Large intestine (tissue), 3 donors: ENCODE results near the gene UBQLN4. TPM values are rescaled to one million over a fixed set of nuclear protein-coding genes. Genes with fewer than 3 reads are reported as not detected.

ENCODE experiments used
- DNase-seq, 2 donors: peaks; one replicate each; pipeline versions ENCODE4 v3.0.0 to v3.0.0-alpha.2; 2013
- H3K27ac ChIP-seq: one replicate; pipeline ENCODE4 v1.5.1; 2013; ENCODE audit warnings: low read length
- H3K27me3 ChIP-seq: 2 replicates; pipeline ENCODE4 v1.6.1; 2013; ENCODE audit warnings: low read length; ENCODE audit not compliant: control insufficient read depth, insufficient read depth
- H3K36me3 ChIP-seq: 2 replicates; pipeline ENCODE4 v1.6.1; 2013; ENCODE audit warnings: low read length; ENCODE audit not compliant: control insufficient read depth, insufficient read depth
- H3K4me1 ChIP-seq: one replicate; pipeline ENCODE4 v1.6.1; 2013; ENCODE audit warnings: low read length; ENCODE audit not compliant: control insufficient read depth, insufficient read depth
- H3K4me3 ChIP-seq: one replicate; pipeline ENCODE4 v1.5.1; 2013; ENCODE audit warnings: low read length
- H3K9me3 ChIP-seq: one replicate; pipeline ENCODE4 v1.6.1; 2013; ENCODE audit warnings: mild to moderate bottlenecking, low read depth, low read length, moderate library complexity; ENCODE audit not compliant: control insufficient read depth
- WGBS: methylation state at CpG from one replicate; pipeline ENCODE4 v1.1.5; 2013; ENCODE audit warnings: low lambda C conversion rate; ENCODE audit not compliant: insufficient coverage; 5-methylcytosine and 5-hydroxymethylcytosine counted together
- polyA plus RNA-seq: library from polyadenylated mRNA; unstranded; fragments of 120-200 nt; gene quantifications from one replicate; pipeline ENCODE4 v1.2.1, GENCODE V29; 2013

The UBQLN4 gene
- polyA plus RNA-seq, 1 donor, result 43.9 TPM

- Histone ChIP-seq H3K9me3 (peaks cover 11% of the 10 kb centered on the region), H3K27ac (peak overlapping the region; percentile 43), H3K4me1 (peaks cover 15% of the 10 kb centered on the region), H3K27me3 (no peaks in the 10 kb centered on the region), H3K36me3 (peaks cover 8% of the 10 kb centered on the region), H3K4me3 (peak overlapping the region; percentile 94)
- no CpG with 5 or more reads among the region's 61 CpGs for WGBS
- DNase-seq, result peak in 1 of 2 donors; percentile 42
Observed at GRCh38 chr1:156081180-156081916, 27.8 kb upstream of the UBQLN4 start.

DNA sequence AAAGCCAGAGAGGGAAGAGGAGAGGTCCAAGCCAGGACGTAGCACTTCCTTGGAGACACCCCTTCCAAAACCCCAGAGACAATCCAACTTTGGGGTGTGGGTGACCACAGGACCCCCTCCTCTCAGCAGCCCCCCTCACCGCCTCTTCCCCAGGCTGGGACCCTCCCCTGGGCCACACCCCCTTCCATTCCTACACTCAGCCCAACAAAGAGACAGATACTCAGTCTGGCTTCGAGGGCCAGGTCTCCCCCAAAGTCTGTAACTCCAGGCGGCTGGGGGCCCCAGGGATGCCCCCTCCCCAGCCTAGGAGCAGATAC lies 27.2 kb upstream of the UBQLN4 start:
- no peak overlapping the region for H3K27ac ChIP-seq
- H3K4me1 ChIP-seq, result peaks cover 20% of the 10 kb centered on the region
- H3K9me3 ChIP-seq, result peaks cover 11% of the 10 kb centered on the region
- no peak for DNase-seq
- WGBS, result no CpG with 5 or more reads among the region's 4 CpGs
- H3K27me3 ChIP-seq, result no peaks in the 10 kb centered on the region
- H3K36me3 ChIP-seq, result peaks cover 11% of the 10 kb centered on the region
- H3K4me3 ChIP-seq, result peak overlapping the region; percentile 61

GRCh38 chr1:156080241-156080862 lies 26.8 kb upstream of the UBQLN4 start:
- no CpG with 5 or more reads among the region's 8 CpGs for WGBS
- DNase-seq, result no peak
- peak overlapping the region; percentile 3 for H3K27ac ChIP-seq

GRCh38 chr1:156079762-156080161 lies 26.2 kb upstream of the UBQLN4 start:
- no peaks in the 10 kb centered on the region for H3K27me3 ChIP-seq
- H3K36me3 ChIP-seq, result peaks cover 15% of the 10 kb centered on the region
- H3K9me3 ChIP-seq, result peaks cover 11% of the 10 kb centered on the region
- H3K4me3 ChIP-seq, result peak overlapping the region; percentile 61
- no peak overlapping the region for H3K27ac ChIP-seq
- DNase-seq, result no peak
- WGBS, result 85% methylated on average over 2 of the region's 5 CpGs
- peaks cover 26% of the 10 kb centered on the region for H3K4me1 ChIP-seq

More at GRCh38 chr1:156080241-156080862, 26.8 kb upstream of the UBQLN4 start:
- Histone ChIP-seq H3K27me3 (no peaks in the 10 kb centered on the region), H3K4me3 (peak overlapping the region; percentile 61), H3K9me3 (peaks cover 11% of the 10 kb centered on the region), H3K4me1 (peaks cover 23% of the 10 kb centered on the region), H3K36me3 (peaks cover 12% of the 10 kb centered on the region)

DNA sequence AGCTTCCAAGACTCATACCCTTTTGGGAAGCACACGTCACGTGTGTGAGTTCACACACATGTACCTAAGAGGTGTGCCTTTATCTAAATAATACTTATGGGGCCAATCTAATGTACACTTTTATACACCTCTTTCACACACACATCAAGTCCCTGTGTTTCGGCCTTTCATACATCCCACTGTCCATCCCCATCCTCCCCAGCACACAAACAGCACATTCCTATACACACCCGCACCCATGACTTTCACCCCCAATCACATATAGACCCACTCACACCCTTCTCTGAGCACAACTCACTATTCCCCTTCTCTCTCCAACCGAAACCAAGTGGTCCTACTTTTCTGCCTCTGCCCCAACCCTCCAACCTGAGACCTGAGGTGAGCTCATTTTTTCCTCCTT lies 25.1 kb upstream of the UBQLN4 start:
- Histone ChIP-seq H3K9me3 (peaks cover 11% of the 10 kb centered on the region), H3K36me3 (peaks cover 18% of the 10 kb centered on the region), H3K27me3 (no peaks in the 10 kb centered on the region), H3K4me1 (peaks cover 25% of the 10 kb centered on the region), H3K4me3 (no peak overlapping the region), H3K27ac (no peak overlapping the region)
- no peak for DNase-seq
- 80% methylated on average over 1 of the region's 5 CpGs for WGBS

GRCh38 chr1:156077430-156077760 lies 23.8 kb upstream of the UBQLN4 start:
- peak overlapping the region; percentile 42 for H3K4me3 ChIP-seq
- H3K36me3 ChIP-seq, result peaks cover 27% of the 10 kb centered on the region
- peaks cover 22% of the 10 kb centered on the region for H3K4me1 ChIP-seq
- no peak overlapping the region for H3K27ac ChIP-seq
- no CpG with 5 or more reads among the region's 19 CpGs for WGBS
- DNase-seq, result no peak
- no peaks in the 10 kb centered on the region for H3K27me3 ChIP-seq
- peaks cover 11% of the 10 kb centered on the region for H3K9me3 ChIP-seq

DNA sequence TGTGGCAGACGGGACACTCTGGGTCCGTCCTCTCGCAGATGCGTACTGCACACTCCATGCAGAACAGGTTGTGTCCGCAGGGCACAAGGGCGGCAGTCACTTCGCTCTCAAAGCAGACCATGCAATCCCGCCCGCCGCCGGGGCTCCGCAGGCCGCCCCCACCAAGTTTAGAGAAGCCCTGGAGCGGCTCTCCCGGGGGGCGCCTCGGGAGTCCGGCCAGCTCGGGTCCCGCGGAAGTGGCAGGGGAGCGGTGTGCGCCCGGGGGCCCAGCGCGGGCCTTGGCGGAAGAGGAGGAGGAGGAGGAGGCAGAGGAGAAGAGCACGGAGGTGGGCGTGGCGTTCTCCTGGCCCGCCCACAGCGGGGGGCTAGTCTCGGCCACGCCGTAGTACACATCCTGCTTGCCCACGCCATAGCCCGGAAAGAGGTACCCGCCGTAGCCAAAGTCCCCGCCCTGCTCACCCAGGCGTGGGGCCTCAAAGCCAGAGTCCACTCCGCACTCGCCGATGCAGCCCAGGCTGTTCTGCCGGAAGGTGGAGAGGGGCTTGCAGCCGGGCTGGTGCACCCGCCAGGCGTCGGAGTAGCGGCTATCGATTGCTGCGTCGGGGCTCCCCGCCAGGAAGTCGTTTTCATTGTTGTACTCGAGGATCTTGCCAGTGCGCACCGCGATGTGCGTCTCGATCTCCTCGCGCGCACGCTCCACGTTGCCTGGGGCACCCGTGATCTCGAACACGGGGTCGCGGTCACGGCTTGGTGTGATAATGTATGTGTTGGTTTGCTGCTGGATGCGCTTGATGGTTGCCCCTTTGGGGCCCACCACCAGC lies 23.2 kb upstream of the UBQLN4 start:
- peaks cover 30% of the 10 kb centered on the region for H3K36me3 ChIP-seq
- peaks cover 22% of the 10 kb centered on the region for H3K4me1 ChIP-seq
- DNase-seq, result peak; percentile 54 to 74
- H3K9me3 ChIP-seq, result peaks cover 8% of the 10 kb centered on the region
- H3K27me3 ChIP-seq, result no peaks in the 10 kb centered on the region
- no CpG with 5 or more reads among the region's 73 CpGs for WGBS
- H3K4me3 ChIP-seq, result peak overlapping the region; percentile 42
- no peak overlapping the region for H3K27ac ChIP-seq

DNA sequence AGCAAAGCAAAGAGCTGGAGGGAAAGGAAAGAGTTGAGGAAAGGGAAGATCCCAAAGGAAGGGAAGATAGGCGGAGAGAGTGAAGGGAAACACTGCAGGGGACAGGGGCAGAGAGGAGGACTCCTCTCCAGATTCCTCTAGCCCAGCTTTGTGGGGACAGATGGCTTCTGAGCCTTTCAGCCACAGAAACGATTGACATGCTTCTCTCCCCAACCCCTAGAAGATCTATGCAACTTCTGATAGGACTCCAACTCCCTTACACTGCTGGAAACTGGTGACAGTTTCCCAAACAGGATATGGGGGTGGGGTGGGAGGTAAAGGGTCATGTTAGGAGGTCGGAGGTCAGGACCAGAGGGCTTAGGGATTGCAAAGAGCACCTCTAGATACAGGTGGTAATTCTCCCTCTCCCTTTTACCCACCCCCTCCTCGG lies 22.2 kb upstream of the UBQLN4 start:
- H3K9me3 ChIP-seq, result peaks cover 8% of the 10 kb centered on the region
- H3K27ac ChIP-seq, result no peak overlapping the region
- 88% methylated on average over 1 of the region's 4 CpGs for WGBS
- H3K4me3 ChIP-seq, result no peak overlapping the region
- H3K4me1 ChIP-seq, result peaks cover 18% of the 10 kb centered on the region
- no peak for DNase-seq
- no peaks in the 10 kb centered on the region for H3K27me3 ChIP-seq
- peaks cover 33% of the 10 kb centered on the region for H3K36me3 ChIP-seq

- Histone ChIP-seq H3K27ac (no peak overlapping the region), H3K9me3 (peaks cover 8% of the 10 kb centered on the region), H3K4me3 (no peak overlapping the region), H3K36me3 (peaks cover 39% of the 10 kb centered on the region), H3K27me3 (no peaks in the 10 kb centered on the region), H3K4me1 (peaks cover 18% of the 10 kb centered on the region)
- no peak for DNase-seq
- WGBS, result no CpG with 5 or more reads among the region's 3 CpGs
Observed at GRCh38 chr1:156075162-156075561, 21.6 kb upstream of the UBQLN4 start.

DNA sequence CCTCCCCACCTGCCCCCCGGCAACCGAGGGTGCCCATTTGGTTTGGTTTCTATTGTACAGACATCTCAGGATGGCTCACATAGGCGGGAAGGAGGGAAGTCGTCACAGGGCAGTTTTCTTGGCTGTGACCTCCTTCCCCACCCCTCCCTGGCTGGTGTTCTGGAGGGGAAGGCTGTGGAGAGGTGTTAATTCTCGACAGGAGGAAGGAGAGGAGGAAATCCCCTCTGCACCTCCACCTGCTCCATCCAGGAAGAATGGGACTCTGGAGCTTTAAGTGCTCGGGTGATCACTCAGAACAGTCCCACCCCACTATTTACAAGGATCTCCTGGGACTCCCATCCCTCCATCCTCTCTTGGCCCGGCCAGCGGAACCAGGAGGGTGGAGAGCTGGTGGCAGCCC lies 21.1 kb upstream of the UBQLN4 start:
- H3K4me3 ChIP-seq, result no peak overlapping the region
- peaks cover 18% of the 10 kb centered on the region for H3K4me1 ChIP-seq
- H3K36me3 ChIP-seq, result peaks cover 44% of the 10 kb centered on the region
- no peak for DNase-seq
- no CpG with 5 or more reads among the region's 8 CpGs for WGBS
- H3K27me3 ChIP-seq, result no peaks in the 10 kb centered on the region
- H3K27ac ChIP-seq, result no peak overlapping the region
- H3K9me3 ChIP-seq, result peaks cover 8% of the 10 kb centered on the region
